HEK293 (cell line): ENCODE results near the gene ZNF764.

Source experiments
- CTCF ChIA-PET: fragments of 350-600 bp; formaldehyde crosslinking; extraction: SDS; loops from one replicate; lab custom pipeline; 2021; ENCODE audit warnings: antibody characterized with exemption; lab: Yijun Ruan, JAX
- POLR2A ChIA-PET: fragments of 300-600 bp; formaldehyde crosslinking; extraction: SDS; loops from one replicate; lab custom pipeline; 2020; ENCODE audit warnings: antibody characterized with exemption, inconsistent platforms; lab: Yijun Ruan, JAX
- H3K27ac ChIP-seq: fragments of 200-500 bp; sonication (Bioruptor generic); 2 replicates; pipeline ENCODE4 v1.5.1; 2014; ENCODE audit warnings: low read depth, low read length, control low read depth, inconsistent platforms; ENCODE audit errors: extremely low read depth
- H3K36me3 ChIP-seq, 2 experiments: fragments of 200-500 bp in 1 of 2; sonication (Bioruptor generic) in 1 of 2; 1 replicate in 1 of 2; 2 replicates in 1 of 2; pipeline ENCODE4 v1.5.1; 2014 to 2017; ENCODE audit warnings: inconsistent platforms in 2 of 2, low read length in 2 of 2; ENCODE audit not compliant: control insufficient read depth in 2 of 2, insufficient read depth in 1 of 2
- H3K4me1 ChIP-seq: fragments of 200-500 bp; sonication (Bioruptor generic); 2 replicates; pipeline ENCODE4 v1.5.1; 2014; ENCODE audit warnings: mild to moderate bottlenecking, low read length, inconsistent platforms; ENCODE audit not compliant: control insufficient read depth, insufficient read depth
- H3K4me3 ChIP-seq: 2 replicates; pipeline ENCODE4 v1.5.1; 2011; ENCODE audit warnings: low read depth, mild to moderate bottlenecking, control low read depth, low read length, moderate library complexity
- H3K9me3 ChIP-seq: fragments of 200-500 bp; sonication (Bioruptor generic); 2 replicates; pipeline ENCODE4 v1.5.1; 2014; ENCODE audit warnings: low read depth, low read length, inconsistent platforms; ENCODE audit not compliant: control insufficient read depth, insufficient read depth
- KLF7 ChIP-seq: fragments of 450-650 bp; formaldehyde crosslinking; IDR thresholded peaks from 2 replicates; pipeline ENCODE4 v1.5.1; 2016; ENCODE audit warnings: missing biosample characterization, missing genetic modification characterization, borderline replicate concordance
- KLF8 ChIP-seq: fragments of 450-650 bp; formaldehyde crosslinking; IDR thresholded peaks from 2 replicates; pipeline ENCODE4 v1.5.1; 2016; ENCODE audit warnings: missing biosample characterization, missing genetic modification characterization
- PRDM1 ChIP-seq: fragments of 450-650 bp; formaldehyde crosslinking; IDR thresholded peaks from 2 replicates; pipeline ENCODE4; 2016; ENCODE audit warnings: missing biosample characterization, missing genetic modification characterization
- SALL2 ChIP-seq: fragments of 450-650 bp; formaldehyde crosslinking; IDR thresholded peaks from 2 replicates; pipeline ENCODE4 v1.5.0; 2017; ENCODE audit warnings: missing biosample characterization, mild to moderate bottlenecking, missing genetic modification characterization, borderline replicate concordance
- SETDB1 ChIP-seq: IDR thresholded peaks from one replicate; pipeline ENCODE4 v1.6.1; 2017; ENCODE audit warnings: mild to moderate bottlenecking, low read length, moderate library complexity, mixed read lengths; ENCODE audit not compliant: insufficient read length
- ZFHX2 ChIP-seq: fragments of 450-650 bp; formaldehyde crosslinking; conservative IDR thresholded peaks from 2 replicates; pipeline ENCODE4 v1.5.1; 2016; ENCODE audit warnings: missing biosample characterization, missing genetic modification characterization
- ZNF174 ChIP-seq: fragments of 450-650 bp; formaldehyde crosslinking; IDR thresholded peaks from 2 replicates; pipeline ENCODE4 v1.5.0; 2017; ENCODE audit warnings: missing biosample characterization, mild to moderate bottlenecking, missing genetic modification characterization
- ZNF184 ChIP-seq: fragments of 450-650 bp; IDR thresholded peaks from 2 replicates; pipeline ENCODE4 v1.5.1; 2018; ENCODE audit warnings: missing biosample characterization, mild to moderate bottlenecking, missing genetic modification characterization
- ZNF292 ChIP-seq: fragments of 450-650 bp; formaldehyde crosslinking; IDR thresholded peaks from 2 replicates; pipeline ENCODE4 v1.5.1; 2016; ENCODE audit warnings: low read depth, missing biosample characterization, missing genetic modification characterization, borderline replicate concordance
- ZNF426 ChIP-seq: fragments of 450-650 bp; formaldehyde crosslinking; IDR thresholded peaks from 2 replicates; pipeline ENCODE4 v1.5.1; 2017; ENCODE audit warnings: missing biosample characterization, missing genetic modification characterization, mild to moderate bottlenecking, inconsistent platforms, moderate library complexity
- ZNF530 ChIP-seq: fragments of 450-650 bp; formaldehyde crosslinking; IDR thresholded peaks from 2 replicates; pipeline ENCODE4 v1.5.1; 2016; ENCODE audit warnings: low read depth, missing biosample characterization, missing genetic modification characterization
- ZNF654 ChIP-seq: fragments of 450-650 bp; formaldehyde crosslinking; IDR thresholded peaks from 2 replicates; pipeline ENCODE4 v1.5.1; 2016; ENCODE audit warnings: low read depth, missing biosample characterization, missing genetic modification characterization
- ZNF660 ChIP-seq: fragments of 450-650 bp; IDR thresholded peaks from 2 replicates; pipeline ENCODE4 v1.5.1; 2018; ENCODE audit warnings: missing biosample characterization, mild to moderate bottlenecking, missing genetic modification characterization
- ZNF830 ChIP-seq: fragments of 450-650 bp; IDR thresholded peaks from 2 replicates; pipeline ENCODE4 v1.5.0; 2018; ENCODE audit warnings: missing biosample characterization, missing genetic modification characterization, low read depth, mild to moderate bottlenecking, moderate library complexity
- ZNF837 ChIP-seq: fragments of 450-650 bp; formaldehyde crosslinking; IDR thresholded peaks from 2 replicates; pipeline ENCODE4 v1.5.1; 2016; ENCODE audit warnings: missing biosample characterization, missing genetic modification characterization
- ZSCAN16 ChIP-seq: fragments of 450-650 bp; formaldehyde crosslinking; IDR thresholded peaks from 2 replicates; pipeline ENCODE4 v1.5.1; 2016; ENCODE audit warnings: missing biosample characterization, missing genetic modification characterization
- ZSCAN23 ChIP-seq: fragments of 450-650 bp; formaldehyde crosslinking; IDR thresholded peaks from 2 replicates; pipeline ENCODE4 v1.5.1; 2016; ENCODE audit warnings: missing biosample characterization, missing genetic modification characterization
- ZSCAN30 ChIP-seq: fragments of 450-650 bp; IDR thresholded peaks from 2 replicates; pipeline ENCODE4 v1.5.1; 2018; ENCODE audit warnings: missing biosample characterization, mild to moderate bottlenecking, missing genetic modification characterization, moderate library complexity
- ZSCAN5A ChIP-seq: fragments of 450-650 bp; formaldehyde crosslinking; IDR thresholded peaks from 2 replicates; pipeline ENCODE4 v1.5.1; 2016; ENCODE audit warnings: missing biosample characterization, missing genetic modification characterization
- TF ChIP-seq, protein P1 (sequence below): fragments of 450-650 bp; formaldehyde crosslinking; IDR thresholded peaks from 2 replicates; pipeline ENCODE4 v1.5.1; 2017; ENCODE audit warnings: missing biosample characterization, missing genetic modification characterization
- TF ChIP-seq, protein P2 (sequence below): fragments of 450-650 bp; formaldehyde crosslinking; IDR thresholded peaks from 2 replicates; pipeline ENCODE4 v1.5.1; 2017; ENCODE audit warnings: missing biosample characterization, missing genetic modification characterization
- TF ChIP-seq, protein P3 (sequence below): fragments of 450-650 bp; formaldehyde crosslinking; IDR thresholded peaks from 2 replicates; pipeline ENCODE4 v1.5.1; 2016; ENCODE audit warnings: missing biosample characterization, missing genetic modification characterization

The ZNF764 gene

GRCh38 chr16:30582611-30583340 is 24.6 kb upstream of the ZNF764 start:
- Histone ChIP-seq H3K9me3 (no peaks in the 10 kb centered on the region), H3K27ac (no peak overlapping the region), H3K4me3 (no peak overlapping the region), H3K36me3 (peaks cover 0 to 29% of the 10 kb centered on the region in 2 experiments; a peak in 2 of 3 replicates), H3K4me1 (no peaks in the 10 kb centered on the region)
- TF ChIP-seq ZNF184 = no peak
- TF ChIP-seq, protein P1, sequence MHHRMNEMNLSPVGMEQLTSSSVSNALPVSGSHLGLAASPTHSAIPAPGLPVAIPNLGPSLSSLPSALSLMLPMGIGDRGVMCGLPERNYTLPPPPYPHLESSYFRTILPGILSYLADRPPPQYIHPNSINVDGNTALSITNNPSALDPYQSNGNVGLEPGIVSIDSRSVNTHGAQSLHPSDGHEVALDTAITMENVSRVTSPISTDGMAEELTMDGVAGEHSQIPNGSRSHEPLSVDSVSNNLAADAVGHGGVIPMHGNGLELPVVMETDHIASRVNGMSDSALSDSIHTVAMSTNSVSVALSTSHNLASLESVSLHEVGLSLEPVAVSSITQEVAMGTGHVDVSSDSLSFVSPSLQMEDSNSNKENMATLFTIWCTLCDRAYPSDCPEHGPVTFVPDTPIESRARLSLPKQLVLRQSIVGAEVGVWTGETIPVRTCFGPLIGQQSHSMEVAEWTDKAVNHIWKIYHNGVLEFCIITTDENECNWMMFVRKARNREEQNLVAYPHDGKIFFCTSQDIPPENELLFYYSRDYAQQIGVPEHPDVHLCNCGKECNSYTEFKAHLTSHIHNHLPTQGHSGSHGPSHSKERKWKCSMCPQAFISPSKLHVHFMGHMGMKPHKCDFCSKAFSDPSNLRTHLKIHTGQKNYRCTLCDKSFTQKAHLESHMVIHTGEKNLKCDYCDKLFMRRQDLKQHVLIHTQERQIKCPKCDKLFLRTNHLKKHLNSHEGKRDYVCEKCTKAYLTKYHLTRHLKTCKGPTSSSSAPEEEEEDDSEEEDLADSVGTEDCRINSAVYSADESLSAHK (tag by site-specific recombination) = no peak
- no peak for TF ChIP-seq ZNF426 (tag by site-specific recombination)
- no peak for TF ChIP-seq ZNF837
- TF ChIP-seq ZSCAN16 = no peak
- no peak for TF ChIP-seq ZSCAN23 (tag by site-specific recombination)
- TF ChIP-seq ZNF654 (tag by site-specific recombination) = no peak
- TF ChIP-seq ZNF174 (tag by site-specific recombination) = no peak
- POLR2A ChIA-PET = no interaction called here
- CTCF ChIA-PET = interaction anchor here (0.9 kb wide), 1 partner anchor 16 kb away, joined by 3 read pairs; no protein-coding TSS in a partner anchor

- no peak overlapping the region for H3K27ac ChIP-seq
- TF ChIP-seq ZNF830 (tag by site-specific recombination) (no peak), ZSCAN30 (0 out of 2 replicates have a peak, but pooled peaks have one; percentile 55), ZNF530 (tag by site-specific recombination) (no peak)
- TF ChIP-seq, protein P2, sequence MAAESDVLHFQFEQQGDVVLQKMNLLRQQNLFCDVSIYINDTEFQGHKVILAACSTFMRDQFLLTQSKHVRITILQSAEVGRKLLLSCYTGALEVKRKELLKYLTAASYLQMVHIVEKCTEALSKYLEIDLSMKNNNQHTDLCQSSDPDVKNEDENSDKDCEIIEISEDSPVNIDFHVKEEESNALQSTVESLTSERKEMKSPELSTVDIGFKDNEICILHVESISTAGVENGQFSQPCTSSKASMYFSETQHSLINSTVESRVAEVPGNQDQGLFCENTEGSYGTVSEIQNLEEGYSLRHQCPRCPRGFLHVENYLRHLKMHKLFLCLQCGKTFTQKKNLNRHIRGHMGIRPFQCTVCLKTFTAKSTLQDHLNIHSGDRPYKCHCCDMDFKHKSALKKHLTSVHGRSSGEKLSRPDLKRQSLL = no peak
- no peaks in the 10 kb centered on the region for H3K9me3 ChIP-seq
- ChIA-PET CTCF (no interaction called here), POLR2A (interaction anchor here (0.6 kb wide), 3 partner anchors 52 to 197 kb away, joined by 3 to 7 read pairs (median 4); no protein-coding TSS in a partner anchor)
- H3K4me1 ChIP-seq = no peaks in the 10 kb centered on the region
- no peak overlapping the region for H3K4me3 ChIP-seq
- peaks cover 4 to 32% of the 10 kb centered on the region in 2 experiments; a peak in 2 of 3 replicates for H3K36me3 ChIP-seq
These were observed 23.3 kb upstream of the ZNF764 start for GRCh38 chr16:30581457-30581856.

- Histone ChIP-seq H3K27ac (no peak overlapping the region), H3K9me3 (no peaks in the 10 kb centered on the region), H3K4me1 (peaks cover 5% of the 10 kb centered on the region; the same call in 1 of the 2 replicates), H3K36me3 (peaks cover 4 to 11% of the 10 kb centered on the region in 2 experiments; a peak in 2 of 3 replicates), H3K4me3 (no peak overlapping the region)
- ChIA-PET POLR2A (interaction anchor here (0.6 kb wide), 1 partner anchor 469 kb away, joined by 3 read pairs; no protein-coding TSS in a partner anchor), CTCF (interaction anchor here (0.7 to 1.1 kb wide), 3 partner anchors 40 to 145 kb away, joined by 3 read pairs; partner anchors contain the start of gene DCTPP1)
- TF ChIP-seq SETDB1 (no peak), PRDM1 (tag by site-specific recombination) (0 out of 2 replicates have a peak, but pooled peaks have one; percentile 17), ZNF292 (tag by site-specific recombination) (no peak), ZNF660 (tag by site-specific recombination) (no peak), ZFHX2 (tag by site-specific recombination) (peak; percentile 84), ZSCAN16 (no peak), SALL2 (tag by site-specific recombination) (no peak), KLF8 (tag by site-specific recombination) (no peak), ZSCAN5A (tag by site-specific recombination) (no peak), KLF7 (tag by site-specific recombination) (no peak), ZSCAN23 (tag by site-specific recombination) (no peak)
- TF ChIP-seq, protein P3, sequence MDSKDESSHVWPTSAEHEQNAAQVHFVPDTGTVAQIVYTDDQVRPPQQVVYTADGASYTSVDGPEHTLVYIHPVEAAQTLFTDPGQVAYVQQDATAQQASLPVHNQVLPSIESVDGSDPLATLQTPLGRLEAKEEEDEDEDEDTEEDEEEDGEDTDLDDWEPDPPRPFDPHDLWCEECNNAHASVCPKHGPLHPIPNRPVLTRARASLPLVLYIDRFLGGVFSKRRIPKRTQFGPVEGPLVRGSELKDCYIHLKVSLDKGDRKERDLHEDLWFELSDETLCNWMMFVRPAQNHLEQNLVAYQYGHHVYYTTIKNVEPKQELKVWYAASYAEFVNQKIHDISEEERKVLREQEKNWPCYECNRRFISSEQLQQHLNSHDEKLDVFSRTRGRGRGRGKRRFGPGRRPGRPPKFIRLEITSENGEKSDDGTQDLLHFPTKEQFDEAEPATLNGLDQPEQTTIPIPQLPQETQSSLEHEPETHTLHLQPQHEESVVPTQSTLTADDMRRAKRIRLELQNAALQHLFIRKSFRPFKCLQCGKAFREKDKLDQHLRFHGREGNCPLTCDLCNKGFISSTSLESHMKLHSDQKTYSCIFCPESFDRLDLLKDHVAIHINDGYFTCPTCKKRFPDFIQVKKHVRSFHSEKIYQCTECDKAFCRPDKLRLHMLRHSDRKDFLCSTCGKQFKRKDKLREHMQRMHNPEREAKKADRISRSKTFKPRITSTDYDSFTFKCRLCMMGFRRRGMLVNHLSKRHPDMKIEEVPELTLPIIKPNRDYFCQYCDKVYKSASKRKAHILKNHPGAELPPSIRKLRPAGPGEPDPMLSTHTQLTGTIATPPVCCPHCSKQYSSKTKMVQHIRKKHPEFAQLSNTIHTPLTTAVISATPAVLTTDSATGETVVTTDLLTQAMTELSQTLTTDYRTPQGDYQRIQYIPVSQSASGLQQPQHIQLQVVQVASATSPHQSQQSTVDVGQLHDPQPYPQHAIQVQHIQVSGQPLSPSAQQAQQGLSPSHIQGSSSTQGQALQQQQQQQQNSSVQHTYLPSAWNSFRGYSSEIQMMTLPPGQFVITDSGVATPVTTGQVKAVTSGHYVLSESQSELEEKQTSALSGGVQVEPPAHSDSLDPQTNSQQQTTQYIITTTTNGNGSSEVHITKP (tag by site-specific recombination) = peak; percentile 50; the same call in 1 of the 2 replicates
These were observed 16.5 kb upstream of the ZNF764 start for GRCh38 chr16:30574678-30575077.
